HepG2 (cell line): ENCODE measurements around the gene HADH. TPM values are rescaled to one million over a fixed set of nuclear protein-coding genes. Genes with fewer than 3 reads are reported as not detected.

Experiments
- ATAD3A ChIP-seq: sonication (generic); formaldehyde crosslinking; IDR thresholded peaks from 2 replicates; pipeline ENCODE4 v1.4.0; 2020; ENCODE audit warnings: missing genetic modification reagents
- BCLAF1 ChIP-seq: fragments of 450-650 bp; IDR thresholded peaks from 2 replicates; pipeline ENCODE4 v1.6.1; 2017; ENCODE audit warnings: mild to moderate bottlenecking
- EZH2 ChIP-seq: conservative IDR thresholded peaks from 2 replicates; pipeline ENCODE4 v1.6.1; 2012; ENCODE audit warnings: mild to moderate bottlenecking, low read depth, low read length, moderate library complexity
- JUN ChIP-seq: sonication (generic); formaldehyde crosslinking; IDR thresholded peaks from 2 replicates; pipeline ENCODE4 v1.4.0; 2020; ENCODE audit warnings: mild to moderate bottlenecking, missing genetic modification reagents
- MED8 ChIP-seq: sonication (generic); formaldehyde crosslinking; IDR thresholded peaks from 2 replicates; pipeline ENCODE4 v1.8.1; 2023; ENCODE audit warnings: mild to moderate bottlenecking, missing genetic modification reagents; ENCODE audit not compliant: insufficient replicate concordance
- PHB2 ChIP-seq: fragments of 450-650 bp; IDR thresholded peaks from 2 replicates; pipeline ENCODE4 v1.6.1; 2018; ENCODE audit not compliant: partially characterized antibody
- RARG ChIP-seq: sonication (generic); formaldehyde crosslinking; IDR thresholded peaks from 2 replicates; pipeline ENCODE4 v1.4.0; 2020; ENCODE audit warnings: low read depth, mild to moderate bottlenecking, missing genetic modification reagents
- RBAK ChIP-seq: sonication (generic); formaldehyde crosslinking; IDR thresholded peaks from 2 replicates; pipeline ENCODE4 v1.5.1; 2020; ENCODE audit warnings: mild to moderate bottlenecking, missing genetic modification reagents
- RBM22 ChIP-seq: fragments of 200-400 bp; formaldehyde crosslinking; optimal IDR thresholded peaks from 2 replicates; pipeline ENCODE3; 2017; ENCODE audit warnings: mild to moderate bottlenecking, low read length, moderate library complexity
- REXO4 ChIP-seq: sonication (generic); formaldehyde crosslinking; IDR thresholded peaks from 2 replicates; pipeline ENCODE4 v1.8.0; 2022; ENCODE audit warnings: missing genetic modification reagents, mild to moderate bottlenecking, borderline replicate concordance
- RFXANK ChIP-seq: IDR thresholded peaks from 2 replicates; pipeline ENCODE4 v1.6.1; 2016
- SIN3A ChIP-seq: IDR thresholded peaks from 2 replicates; pipeline ENCODE4 v1.6.1; 2011; ENCODE audit warnings: low read depth, mild to moderate bottlenecking, control low read depth, low read length, borderline replicate concordance
- SMAD3 ChIP-seq: sonication (generic); formaldehyde crosslinking; IDR thresholded peaks from 2 replicates; pipeline ENCODE4 v1.4.0; 2020; ENCODE audit warnings: missing genetic modification reagents
- THAP7 ChIP-seq: sonication (generic); formaldehyde crosslinking; IDR thresholded peaks from 2 replicates; pipeline ENCODE4 v1.8.1; 2023; ENCODE audit warnings: mild to moderate bottlenecking, missing genetic modification reagents
- ZEB1 ChIP-seq: IDR thresholded peaks from 2 replicates; pipeline ENCODE4 v1.6.1; 2012; ENCODE audit warnings: mild to moderate bottlenecking, low read depth, inconsistent platforms; ENCODE audit not compliant: insufficient replicate concordance
- ZKSCAN8 ChIP-seq: IDR thresholded peaks from 2 replicates; pipeline ENCODE4 v1.6.1; 2016; ENCODE audit warnings: borderline replicate concordance, missing genetic modification reagents, missing compliant biosample characterization
- ZMYM4 ChIP-seq: sonication (generic); formaldehyde crosslinking; IDR thresholded peaks from 2 replicates; pipeline ENCODE4 v1.8.1; 2023; ENCODE audit warnings: mild to moderate bottlenecking, missing genetic modification reagents
- ZNF549 ChIP-seq: sonication (generic); formaldehyde crosslinking; IDR thresholded peaks from 2 replicates; pipeline ENCODE4 v1.5.0; 2020; ENCODE audit warnings: missing genetic modification reagents
- ZSCAN29 ChIP-seq: sonication (generic); formaldehyde crosslinking; conservative IDR thresholded peaks from 2 replicates; pipeline ENCODE4 v1.4.0; 2020; ENCODE audit warnings: mild to moderate bottlenecking, missing genetic modification reagents
- polyA plus RNA-seq, 8 experiments: library from polyadenylated mRNA; depleted of rRNA in 3 of 8; stranded (reverse) in 7 of 8; unstranded in 1 of 8; fragments of >200 nt; fragmentation: Illumina TruSeq in 4 of 8; extraction: Trizol in 4 of 8; gene quantifications; 2 replicates each; pipeline versions ENCODE4 v1.2.1 to v1.2.3, GENCODE V29; 2011 to 2016; ENCODE audit warnings: low read depth in 4 of 8, missing spikeins in 1 of 8, mixed read lengths in 1 of 8; ENCODE audit not compliant: insufficient read depth in 1 of 8
- total RNA-seq, 5 experiments: library from RNA; depleted of rRNA; stranded (reverse); fragments of >200 nt; fragmentation: Illumina TruSeq; extraction: Trizol; gene quantifications; 2 replicates each; pipeline ENCODE4 v1.2.3, GENCODE V29; 2016; ENCODE audit warnings: low read depth in 1 of 5
- TF ChIP-seq, protein P1 (sequence below): sonication (generic); formaldehyde crosslinking; IDR thresholded peaks from 2 replicates; pipeline ENCODE4 v1.5.1; 2020; ENCODE audit warnings: mild to moderate bottlenecking, missing genetic modification reagents, moderate library complexity
- TF ChIP-seq, protein P2 (sequence below): sonication (generic); formaldehyde crosslinking; IDR thresholded peaks from 2 replicates; pipeline ENCODE4 v1.4.0; 2020; ENCODE audit warnings: missing genetic modification reagents, borderline replicate concordance
- TF ChIP-seq, protein P3 (sequence below): sonication (generic); formaldehyde crosslinking; IDR thresholded peaks from 2 replicates; pipeline ENCODE4 v1.5.0; 2020; ENCODE audit warnings: missing genetic modification reagents

HADH gene
- total and polyA plus RNA-seq, 2 of the 13 experiments (the other 11 are each of a cell fraction or from before 2014, with no cell fraction given) = 29.6 to 33.9 TPM

DNA sequence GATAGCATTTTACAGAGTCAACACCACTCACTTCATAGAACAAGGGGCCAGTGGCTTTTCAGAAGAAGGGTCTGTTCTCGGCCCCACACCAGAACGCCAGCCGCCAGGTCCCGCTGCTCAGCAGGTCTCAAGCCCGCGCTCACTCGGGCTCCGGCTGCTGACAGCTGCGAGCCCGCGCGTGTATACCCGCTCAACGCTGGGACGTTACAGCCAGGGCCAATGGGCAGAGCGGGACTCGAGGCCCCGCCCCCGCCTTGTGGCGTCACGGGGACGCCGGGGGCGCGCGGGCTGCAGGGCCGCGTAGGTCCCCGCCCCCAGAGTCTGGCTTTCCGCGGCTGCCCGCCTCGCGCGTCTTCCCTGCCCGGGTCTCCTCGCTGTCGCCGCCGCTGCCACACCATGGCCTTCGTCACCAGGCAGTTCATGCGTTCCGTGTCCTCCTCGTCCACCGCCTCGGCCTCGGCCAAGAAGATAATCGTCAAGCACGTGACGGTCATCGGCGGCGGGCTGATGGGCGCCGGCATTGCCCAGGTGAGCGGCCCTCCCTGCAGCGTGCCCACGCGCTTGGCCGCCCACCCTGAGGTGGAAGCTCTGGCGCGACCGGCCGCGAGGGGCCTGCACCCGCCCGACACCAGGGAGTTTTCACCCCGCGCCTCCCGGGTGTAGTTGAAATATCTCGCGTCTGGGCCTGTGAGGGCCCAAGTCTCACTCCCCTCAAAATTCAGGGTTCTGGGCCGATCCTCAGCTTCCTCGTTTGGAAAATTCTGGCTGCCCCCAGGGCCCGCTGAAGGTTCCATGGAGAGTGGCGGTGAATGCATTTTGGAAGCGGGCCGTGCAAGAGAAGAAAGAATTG, at the start of gene HADH (continued):
- TF ChIP-seq, protein P1, sequence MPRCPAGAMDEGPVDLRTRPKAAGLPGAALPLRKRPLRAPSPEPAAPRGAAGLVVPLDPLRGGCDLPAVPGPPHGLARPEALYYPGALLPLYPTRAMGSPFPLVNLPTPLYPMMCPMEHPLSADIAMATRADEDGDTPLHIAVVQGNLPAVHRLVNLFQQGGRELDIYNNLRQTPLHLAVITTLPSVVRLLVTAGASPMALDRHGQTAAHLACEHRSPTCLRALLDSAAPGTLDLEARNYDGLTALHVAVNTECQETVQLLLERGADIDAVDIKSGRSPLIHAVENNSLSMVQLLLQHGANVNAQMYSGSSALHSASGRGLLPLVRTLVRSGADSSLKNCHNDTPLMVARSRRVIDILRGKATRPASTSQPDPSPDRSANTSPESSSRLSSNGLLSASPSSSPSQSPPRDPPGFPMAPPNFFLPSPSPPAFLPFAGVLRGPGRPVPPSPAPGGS = peak; percentile 71; the same call in 1 of the 2 replicates
- no peak for TF ChIP-seq ZKSCAN8
- TF ChIP-seq ATAD3A (CRISPR knock-in tag) = no peak; the same call in 1 of the 2 replicates
- no peak for TF ChIP-seq PHB2
- TF ChIP-seq, protein P2, sequence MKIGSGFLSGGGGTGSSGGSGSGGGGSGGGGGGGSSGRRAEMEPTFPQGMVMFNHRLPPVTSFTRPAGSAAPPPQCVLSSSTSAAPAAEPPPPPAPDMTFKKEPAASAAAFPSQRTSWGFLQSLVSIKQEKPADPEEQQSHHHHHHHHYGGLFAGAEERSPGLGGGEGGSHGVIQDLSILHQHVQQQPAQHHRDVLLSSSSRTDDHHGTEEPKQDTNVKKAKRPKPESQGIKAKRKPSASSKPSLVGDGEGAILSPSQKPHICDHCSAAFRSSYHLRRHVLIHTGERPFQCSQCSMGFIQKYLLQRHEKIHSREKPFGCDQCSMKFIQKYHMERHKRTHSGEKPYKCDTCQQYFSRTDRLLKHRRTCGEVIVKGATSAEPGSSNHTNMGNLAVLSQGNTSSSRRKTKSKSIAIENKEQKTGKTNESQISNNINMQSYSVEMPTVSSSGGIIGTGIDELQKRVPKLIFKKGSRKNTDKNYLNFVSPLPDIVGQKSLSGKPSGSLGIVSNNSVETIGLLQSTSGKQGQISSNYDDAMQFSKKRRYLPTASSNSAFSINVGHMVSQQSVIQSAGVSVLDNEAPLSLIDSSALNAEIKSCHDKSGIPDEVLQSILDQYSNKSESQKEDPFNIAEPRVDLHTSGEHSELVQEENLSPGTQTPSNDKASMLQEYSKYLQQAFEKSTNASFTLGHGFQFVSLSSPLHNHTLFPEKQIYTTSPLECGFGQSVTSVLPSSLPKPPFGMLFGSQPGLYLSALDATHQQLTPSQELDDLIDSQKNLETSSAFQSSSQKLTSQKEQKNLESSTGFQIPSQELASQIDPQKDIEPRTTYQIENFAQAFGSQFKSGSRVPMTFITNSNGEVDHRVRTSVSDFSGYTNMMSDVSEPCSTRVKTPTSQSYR = no peak
- TF ChIP-seq RBM22 = no peak
- no peak for TF ChIP-seq EZH2
- TF ChIP-seq REXO4 = no peak
- no peak for TF ChIP-seq BCLAF1
- no peak for TF ChIP-seq SMAD3 (CRISPR knock-in tag)
- TF ChIP-seq MED8 (CRISPR knock-in tag) = no peak
- TF ChIP-seq ZNF549 (CRISPR knock-in tag) = no peak; the same call in 1 of the 2 replicates
- no peak for TF ChIP-seq JUN (CRISPR knock-in tag)
- no peak for TF ChIP-seq RBAK (CRISPR knock-in tag)
- no peak for TF ChIP-seq RFXANK
- no peak for TF ChIP-seq RARG (CRISPR knock-in tag)
- TF ChIP-seq THAP7 (CRISPR knock-in tag) = no peak
- TF ChIP-seq ZEB1 = no peak
- peak; percentile 63; the same call in 1 of the 2 replicates for TF ChIP-seq SIN3A
- TF ChIP-seq ZSCAN29 (CRISPR knock-in tag) = no peak
- TF ChIP-seq, protein P3, sequence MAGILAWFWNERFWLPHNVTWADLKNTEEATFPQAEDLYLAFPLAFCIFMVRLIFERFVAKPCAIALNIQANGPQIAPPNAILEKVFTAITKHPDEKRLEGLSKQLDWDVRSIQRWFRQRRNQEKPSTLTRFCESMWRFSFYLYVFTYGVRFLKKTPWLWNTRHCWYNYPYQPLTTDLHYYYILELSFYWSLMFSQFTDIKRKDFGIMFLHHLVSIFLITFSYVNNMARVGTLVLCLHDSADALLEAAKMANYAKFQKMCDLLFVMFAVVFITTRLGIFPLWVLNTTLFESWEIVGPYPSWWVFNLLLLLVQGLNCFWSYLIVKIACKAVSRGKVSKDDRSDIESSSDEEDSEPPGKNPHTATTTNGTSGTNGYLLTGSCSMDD (CRISPR knock-in tag) = no peak
- TF ChIP-seq ZMYM4 (CRISPR knock-in tag) = peak; percentile 85
